ENCODE data around the gene SLC22A7.

The SLC22A7 gene

GRCh38 chr6:43265564-43265963, 32.5 kb upstream of the SLC22A7 start:
- DNase-seq: no peak

- no peak for DNase-seq
Measured at GRCh38 chr6:43267619-43268354, 30.3 kb upstream of the SLC22A7 start.

- no peak for DNase-seq
Measured at GRCh38 chr6:43268355-43268700, 29.7 kb upstream of the SLC22A7 start.

- no peak for DNase-seq
Measured at GRCh38 chr6:43268782-43269272, 29.2 kb upstream of the SLC22A7 start.

GRCh38 chr6:43269273-43270007, 28.6 kb upstream of the SLC22A7 start:
- DNase-seq: peak; percentile 27 to 34

- no peak for DNase-seq
Measured at GRCh38 chr6:43271103-43271815, 26.8 kb upstream of the SLC22A7 start.

GRCh38 chr6:43271944-43272343, 26.1 kb upstream of the SLC22A7 start:
- no peak for DNase-seq

- no peak for DNase-seq
Measured at GRCh38 chr6:43273707-43274106, 24.4 kb upstream of the SLC22A7 start.

- DNase-seq: no peak
Measured at GRCh38 chr6:43274127-43274915, 23.7 kb upstream of the SLC22A7 start.

- DNase-seq: peak; percentile 28 to 36
Measured at GRCh38 chr6:43274916-43275597, 23.0 kb upstream of the SLC22A7 start.

GRCh38 chr6:43275801-43276576, 22.1 kb upstream of the SLC22A7 start:
- DNase-seq: peak in 1 of 2 experiments; percentile 14

- no peak for DNase-seq
Measured at GRCh38 chr6:43276577-43277305, 21.3 kb upstream of the SLC22A7 start.

- DNase-seq: no peak
Measured at GRCh38 chr6:43277306-43277642, 20.8 kb upstream of the SLC22A7 start.

GRCh38 chr6:43277643-43278523, 20.2 kb upstream of the SLC22A7 start:
- no peak for DNase-seq

- no peak for DNase-seq
Measured at GRCh38 chr6:43278524-43279078, 19.5 kb upstream of the SLC22A7 start.

- DNase-seq: no peak
Measured at GRCh38 chr6:43280234-43280633, 17.8 kb upstream of the SLC22A7 start.

GRCh38 chr6:43282060-43282459, 16.0 kb upstream of the SLC22A7 start:
- DNase-seq: no peak

- no peak for DNase-seq
Measured at GRCh38 chr6:43282636-43283513, 15.2 kb upstream of the SLC22A7 start.

Measured in activated CD4-positive, alpha-beta T cell treated with anti-CD3 and anti-CD28 coated beads, Interleukin-2, amount 50 U/mL, for 4 hours (primary cell).